Measurements from ENCODE around the gene ANGPTL2.

ANGPTL2 gene

GRCh38 chr9:127076860-127077643 is 45.4 kb downstream of the ANGPTL2 start:
- DNase-seq (ENCODE audit: low read depth in 3 of 3), result no peak

- DNase-seq (ENCODE audit: low read depth in 3 of 3), result no peak
These were observed 46.6 kb downstream of the ANGPTL2 start for GRCh38 chr9:127075624-127076372.

GRCh38 chr9:127074561-127075548 is 47.6 kb downstream of the ANGPTL2 start:
- DNase-seq (ENCODE audit: low read depth in 3 of 3), result no peak

- no peak for DNase-seq (ENCODE audit: low read depth in 3 of 3)
These were observed 54.7 kb downstream of the ANGPTL2 start for GRCh38 chr9:127067603-127068220.

GRCh38 chr9:127066851-127067136 is 55.6 kb downstream of the ANGPTL2 start:
- DNase-seq (ENCODE audit: low read depth in 3 of 3), result no peak

- DNase-seq (ENCODE audit: low read depth in 3 of 3), result no peak
These were observed 56.2 kb downstream of the ANGPTL2 start for GRCh38 chr9:127066060-127066850.

- no peak for DNase-seq (ENCODE audit: low read depth in 3 of 3)
These were observed 56.8 kb downstream of the ANGPTL2 start for GRCh38 chr9:127065592-127065991.

GRCh38 chr9:127064335-127064734 is 58.1 kb downstream of the ANGPTL2 start:
- no peak for DNase-seq (ENCODE audit: low read depth in 3 of 3)

- DNase-seq (ENCODE audit: low read depth in 3 of 3), result no peak
These were observed 61.0 kb downstream of the ANGPTL2 start for GRCh38 chr9:127061411-127061810.

GRCh38 chr9:127059765-127060361 is 62.6 kb downstream of the ANGPTL2 start:
- no peak for DNase-seq (ENCODE audit: low read depth in 3 of 3)

GRCh38 chr9:127059030-127059429 is 63.4 kb downstream of the ANGPTL2 start:
- DNase-seq (ENCODE audit: low read depth in 3 of 3), result no peak

- no peak for DNase-seq (ENCODE audit: low read depth in 3 of 3)
These were observed 63.8 kb downstream of the ANGPTL2 start for GRCh38 chr9:127058645-127059021.

- DNase-seq (ENCODE audit: low read depth in 3 of 3), result no peak
These were observed 64.3 kb downstream of the ANGPTL2 start for GRCh38 chr9:127058011-127058644.

GRCh38 chr9:127056446-127056845 is 66.0 kb downstream of the ANGPTL2 start:
- no peak for DNase-seq (ENCODE audit: low read depth in 3 of 3)

GRCh38 chr9:127055745-127056402 is 66.6 kb downstream of the ANGPTL2 start:
- no peak for DNase-seq (ENCODE audit: low read depth in 3 of 3)

GRCh38 chr9:127053960-127054359 is 68.5 kb downstream of the ANGPTL2 start:
- DNase-seq (ENCODE audit: low read depth in 3 of 3), result no peak

GRCh38 chr9:127053057-127053821 is 69.2 kb downstream of the ANGPTL2 start:
- no peak for DNase-seq (ENCODE audit: low read depth in 3 of 3)

GRCh38 chr9:127051881-127052595 is 70.4 kb downstream of the ANGPTL2 start:
- DNase-seq (ENCODE audit: low read depth in 3 of 3), result no peak
